DMS 273 (cell line): ENCODE results near the gene CFAP299.

Experiments
- DNase-seq: peaks from one replicate; lab custom pipeline; 2025; ENCODE audit not compliant: unreplicated experiment; lab: John Stamatoyannopoulos, UW

Gene CFAP299

DNA sequence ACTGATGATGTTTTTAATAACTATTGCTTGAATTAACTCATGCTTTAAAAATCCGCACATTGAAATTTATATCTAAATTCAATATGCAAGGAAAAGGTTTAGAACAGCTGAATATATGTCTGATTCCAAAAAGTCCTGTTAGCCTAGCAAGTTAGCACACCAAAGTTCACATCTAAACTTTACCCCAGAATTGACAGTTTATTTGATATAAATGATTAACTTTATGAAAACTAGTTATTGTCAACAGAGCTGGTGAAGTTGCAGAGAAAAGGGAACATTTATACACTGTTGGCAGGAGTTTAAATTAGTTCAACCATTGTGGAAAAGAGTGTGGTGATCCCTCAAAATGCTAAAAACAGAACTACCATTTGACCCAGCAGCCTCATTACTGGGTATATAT, 574.4 kb downstream of the CFAP299 start:
- DNase-seq: no peak

DNA sequence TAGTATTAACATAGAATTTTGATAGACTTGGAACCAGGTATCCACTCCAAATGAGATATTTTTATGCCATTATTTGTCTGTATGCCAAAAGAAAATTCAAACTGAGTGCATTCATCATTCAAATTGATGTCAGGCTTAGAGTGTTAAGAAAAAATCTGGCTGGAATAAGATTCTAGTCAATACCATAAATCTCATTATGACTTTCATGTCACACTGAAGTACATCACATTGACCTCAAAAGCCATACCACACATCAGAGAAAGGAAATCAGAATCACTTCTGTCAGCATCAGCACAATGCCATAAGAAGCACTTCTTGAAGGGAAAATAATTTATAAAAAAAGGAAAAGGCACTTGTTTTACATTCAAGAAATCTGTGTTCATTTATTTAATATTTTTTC, 575.9 kb downstream of the CFAP299 start:
- no peak for DNase-seq

DNA sequence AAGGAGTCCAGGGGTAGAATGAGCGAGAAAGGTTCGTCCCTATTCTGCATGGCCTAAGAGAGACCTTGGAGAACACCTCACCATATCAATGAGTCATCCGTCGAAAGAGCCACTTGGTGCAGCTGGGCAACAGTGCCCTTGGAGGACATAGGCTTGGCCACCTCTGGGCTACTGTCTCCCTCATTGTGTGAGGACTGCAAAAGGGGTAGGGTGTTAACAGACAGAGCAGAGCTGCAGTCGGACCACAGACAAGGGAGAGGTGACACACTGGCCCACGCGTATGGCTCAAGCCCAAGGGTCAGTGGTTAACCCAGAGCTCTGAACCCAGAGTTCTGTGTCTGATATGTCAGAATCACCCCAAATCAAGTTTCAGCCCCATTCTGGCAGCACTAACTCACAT, 576.8 kb downstream of the CFAP299 start:
- no peak for DNase-seq

DNA sequence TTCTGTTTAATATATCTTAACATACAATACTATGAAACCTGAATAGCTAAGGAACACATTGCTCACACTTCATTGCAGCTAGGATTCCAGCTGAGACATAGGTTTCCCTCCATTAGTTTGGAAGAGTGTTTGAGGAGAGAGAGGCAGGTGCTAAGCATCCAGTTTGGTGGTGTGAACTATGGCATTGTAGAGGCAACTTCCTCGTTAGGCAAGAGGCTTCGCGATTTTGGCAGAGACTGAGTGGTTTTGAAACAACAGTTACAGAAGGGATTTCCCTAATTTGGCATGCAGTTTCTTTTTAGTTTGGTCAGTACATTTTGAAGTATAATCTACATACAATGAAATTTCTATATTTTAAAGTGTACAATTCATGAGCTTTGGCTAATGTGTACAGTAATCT, 577.9 kb downstream of the CFAP299 start:
- no peak for DNase-seq

DNA sequence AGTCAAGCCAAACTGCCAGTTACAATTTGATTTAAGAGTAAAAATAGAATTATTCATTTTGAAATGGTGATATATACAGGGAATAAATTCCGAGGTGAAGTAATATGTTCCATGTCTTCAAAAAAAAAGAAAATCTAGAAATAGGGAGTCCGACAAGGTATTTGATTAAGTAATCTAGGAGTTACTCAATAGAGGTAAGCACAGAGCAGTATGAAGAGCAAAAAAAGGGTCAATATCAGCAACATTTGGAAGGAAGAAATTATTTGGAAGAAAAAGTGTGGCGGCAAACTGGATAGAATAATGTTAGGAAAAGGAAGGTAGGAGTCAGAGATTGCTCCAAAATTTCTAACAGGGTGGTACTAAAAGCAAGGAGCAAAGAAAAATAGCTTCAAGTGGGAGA, 581.2 kb downstream of the CFAP299 start:
- DNase-seq: no peak

DNA sequence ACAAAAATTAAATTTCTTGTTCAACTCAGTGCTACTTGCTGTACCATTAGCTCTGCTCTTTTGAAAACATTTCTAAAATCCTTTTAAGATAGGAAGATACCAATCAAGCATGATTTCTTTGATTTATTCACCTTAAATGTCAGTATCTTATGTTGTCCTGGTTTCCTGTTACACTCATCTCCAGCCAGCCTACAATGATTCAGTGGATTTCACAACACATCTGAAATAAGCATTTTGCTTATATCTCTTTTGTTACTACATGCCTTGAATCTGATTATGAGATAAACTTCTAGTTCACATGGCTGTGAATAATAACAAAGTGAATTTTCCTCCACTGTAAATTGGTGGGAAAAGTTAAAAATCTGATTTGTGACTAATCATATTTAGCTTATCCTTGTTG, 582.5 kb downstream of the CFAP299 start:
- DNase-seq: no peak

DNA sequence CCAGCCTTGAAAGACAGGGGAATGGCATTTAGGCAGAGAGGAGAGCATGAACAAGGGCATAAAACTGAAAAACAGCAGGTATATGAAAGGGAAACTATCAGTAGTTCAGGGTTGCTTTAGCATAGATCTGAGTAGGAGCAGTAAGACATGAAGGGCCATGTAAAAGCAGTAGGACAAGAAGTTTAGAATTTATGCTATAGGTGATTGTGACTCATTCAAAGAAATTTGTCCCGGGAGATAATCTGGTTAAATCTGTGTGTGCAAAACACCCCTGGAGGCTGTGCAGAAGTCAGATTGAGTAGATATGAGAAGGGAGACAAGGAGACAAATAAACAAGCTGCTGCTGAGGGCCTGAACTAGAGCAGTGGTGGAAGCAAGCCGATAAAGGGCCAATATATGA, 585.9 kb downstream of the CFAP299 start:
- no peak for DNase-seq

DNA sequence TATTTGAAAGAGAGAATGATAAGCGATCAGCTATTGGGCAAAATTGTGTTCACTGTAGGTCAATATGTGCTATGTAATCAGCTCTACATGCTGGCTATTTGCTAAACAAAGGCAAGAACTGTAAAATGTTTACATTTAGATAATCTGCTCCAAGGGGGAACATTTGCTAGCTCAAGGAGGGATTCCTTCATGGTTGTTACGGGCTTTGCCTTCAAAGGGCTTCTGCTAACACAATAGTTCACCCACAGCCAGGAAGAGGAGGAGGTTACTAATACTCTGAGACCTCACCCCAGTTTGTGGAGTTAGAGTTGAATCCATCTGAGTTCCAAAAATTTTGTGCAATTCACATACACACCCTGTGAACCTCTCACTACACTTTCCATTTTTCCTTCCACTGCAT, 587.4 kb downstream of the CFAP299 start:
- no peak for DNase-seq

DNA sequence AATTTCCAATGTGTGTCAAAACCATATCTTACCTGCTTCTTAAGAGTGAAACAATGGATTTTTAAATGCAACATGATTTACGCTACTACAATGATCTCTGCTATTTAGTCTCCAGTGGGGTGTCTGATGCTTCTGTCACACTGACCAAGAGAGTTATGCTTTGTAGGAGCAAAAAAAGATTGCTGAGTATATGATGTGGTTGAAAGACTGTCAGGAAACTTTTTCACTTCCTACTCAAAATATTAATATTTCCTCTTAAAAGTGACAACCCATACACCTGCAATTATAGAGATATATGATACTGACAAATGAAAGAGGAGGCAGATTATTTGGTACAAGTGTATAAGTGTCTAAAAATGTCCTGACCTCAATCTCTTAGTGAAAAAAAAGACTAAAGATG, 589.8 kb downstream of the CFAP299 start:
- DNase-seq: no peak

DNA sequence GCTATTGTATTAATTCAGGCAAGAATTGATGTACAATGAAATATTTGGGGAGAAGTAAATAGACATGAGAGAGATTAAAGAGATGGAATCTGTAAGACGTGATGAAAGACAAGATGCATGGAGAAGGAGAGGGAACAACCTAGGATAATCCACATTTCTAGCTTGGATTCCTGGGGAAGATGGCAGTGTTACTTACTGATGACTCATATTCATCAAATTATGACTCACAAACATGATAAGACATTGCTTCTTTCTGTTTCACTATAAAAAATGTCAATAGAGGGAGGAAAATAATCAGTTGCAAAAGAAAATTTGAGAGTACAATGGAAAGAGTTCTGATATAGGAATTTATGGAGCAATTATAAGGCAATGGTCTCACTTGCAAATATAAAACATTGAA, 590.9 kb downstream of the CFAP299 start:
- no peak for DNase-seq

DNA sequence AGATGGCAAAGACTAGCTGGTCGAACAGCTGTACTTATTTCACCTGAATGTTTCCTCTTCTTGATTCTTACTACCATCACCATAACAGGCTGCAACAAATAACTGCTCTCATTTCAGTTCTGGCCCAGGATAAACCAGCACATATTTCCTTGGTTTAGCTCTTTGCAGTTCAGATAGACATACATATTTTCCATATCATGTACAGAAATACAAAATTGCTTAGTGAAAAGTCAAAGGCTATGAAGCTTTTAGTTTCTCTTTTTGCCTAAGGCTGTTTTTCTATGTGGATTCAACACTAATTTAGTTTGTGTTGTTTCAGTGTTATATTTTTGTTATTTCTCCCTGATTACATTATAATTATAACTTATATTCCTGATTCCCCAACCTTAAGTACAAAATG, 591.4 kb downstream of the CFAP299 start:
- no peak for DNase-seq

DNA sequence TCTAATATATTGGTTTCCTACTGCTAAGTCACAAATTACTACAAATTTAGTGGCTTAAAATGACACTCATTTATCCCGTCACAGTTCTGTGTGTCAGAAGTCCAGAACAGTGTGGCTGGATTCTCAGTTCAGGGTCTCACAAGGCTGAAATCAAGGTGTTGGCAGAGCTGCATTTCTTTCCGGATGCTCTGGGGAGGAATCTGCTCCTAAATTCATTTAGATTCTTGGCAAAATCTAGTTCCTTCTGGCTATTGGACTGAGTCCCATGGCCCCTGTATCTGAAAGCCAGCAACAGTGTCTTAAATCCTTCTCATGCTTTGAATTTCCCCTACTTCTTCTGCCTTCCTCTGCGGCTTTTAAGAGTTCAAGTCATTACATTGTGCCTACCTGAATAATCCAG, 591.9 kb downstream of the CFAP299 start:
- DNase-seq: no peak

DNA sequence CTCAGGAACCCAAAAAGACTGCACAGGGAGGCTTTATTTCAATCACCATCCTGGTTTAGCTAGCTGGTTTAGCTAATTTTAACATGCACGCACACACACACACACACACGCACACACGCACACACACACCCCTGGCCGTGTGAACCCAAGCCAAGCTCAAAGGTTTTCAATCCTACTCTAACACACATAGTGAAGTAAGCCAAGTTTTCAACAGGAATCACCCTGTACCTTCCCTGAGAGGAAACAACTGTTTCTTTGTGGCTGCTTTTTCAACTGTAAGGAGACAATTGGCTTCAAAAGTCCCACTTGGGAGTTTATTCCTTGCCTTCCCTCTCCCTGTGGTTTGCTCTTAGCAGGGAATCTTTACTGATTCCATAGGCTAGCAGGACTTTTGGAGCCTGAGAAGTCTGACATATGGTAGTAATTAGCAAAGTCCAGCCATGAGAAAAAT, 596.1 kb downstream of the CFAP299 start:
- DNase-seq: no peak

DNA sequence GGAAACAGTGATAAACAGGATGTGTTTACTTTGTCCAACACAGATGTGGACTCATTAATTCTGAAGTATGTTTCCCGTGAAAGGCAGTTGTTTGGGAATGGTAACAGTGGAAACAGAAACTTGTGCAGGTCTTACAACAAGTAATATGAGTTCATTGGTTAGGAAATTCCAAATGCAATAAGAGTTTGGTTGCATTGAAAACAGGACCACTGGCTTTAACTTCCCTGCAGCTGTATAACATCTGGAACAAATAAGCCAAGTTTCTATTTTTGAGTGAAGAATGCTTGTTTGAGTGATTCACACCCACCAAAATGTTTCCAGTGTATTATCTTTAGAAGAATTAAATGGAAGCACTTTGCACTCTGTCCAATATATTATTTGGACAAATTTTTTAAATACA, 612.6 kb downstream of the CFAP299 start:
- no peak for DNase-seq

DNA sequence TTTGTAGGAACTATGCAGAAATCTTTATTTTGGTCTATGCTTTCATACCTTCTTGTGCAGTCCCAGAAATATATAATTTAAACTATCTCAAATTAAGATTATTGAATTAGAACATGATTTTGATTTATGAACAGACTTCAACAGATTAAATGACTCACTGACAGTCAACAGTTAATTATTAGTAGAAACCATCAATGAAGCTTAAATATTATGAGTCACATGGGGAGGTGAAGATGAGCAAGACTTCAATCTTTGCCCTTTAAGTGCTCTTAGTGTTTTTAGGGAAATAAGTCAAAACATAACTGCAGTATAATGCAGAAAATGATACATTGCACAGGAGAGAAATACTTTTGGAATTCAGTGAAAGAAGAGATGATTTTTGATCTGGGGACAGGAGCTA, 613.5 kb downstream of the CFAP299 start:
- DNase-seq: no peak

DNA sequence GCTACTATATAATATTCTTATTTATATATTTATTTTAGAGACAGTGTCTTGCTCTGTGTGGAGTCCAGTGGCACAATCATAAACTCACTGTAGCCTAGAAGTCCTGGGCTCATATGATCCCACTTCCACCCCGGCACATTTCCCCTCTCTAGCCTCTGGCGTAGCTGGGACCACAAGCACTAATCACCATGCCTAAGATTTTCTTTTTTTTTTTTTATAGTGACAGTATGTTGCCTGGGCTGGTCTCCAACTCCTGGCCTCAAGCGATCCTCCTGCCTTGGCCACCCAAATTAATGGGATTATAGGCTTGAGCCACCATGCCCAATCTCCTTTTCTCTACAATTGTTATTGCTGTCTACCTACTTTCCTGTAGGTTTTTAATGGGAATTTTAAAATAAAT, 620.9 kb downstream of the CFAP299 start:
- no peak for DNase-seq

DNA sequence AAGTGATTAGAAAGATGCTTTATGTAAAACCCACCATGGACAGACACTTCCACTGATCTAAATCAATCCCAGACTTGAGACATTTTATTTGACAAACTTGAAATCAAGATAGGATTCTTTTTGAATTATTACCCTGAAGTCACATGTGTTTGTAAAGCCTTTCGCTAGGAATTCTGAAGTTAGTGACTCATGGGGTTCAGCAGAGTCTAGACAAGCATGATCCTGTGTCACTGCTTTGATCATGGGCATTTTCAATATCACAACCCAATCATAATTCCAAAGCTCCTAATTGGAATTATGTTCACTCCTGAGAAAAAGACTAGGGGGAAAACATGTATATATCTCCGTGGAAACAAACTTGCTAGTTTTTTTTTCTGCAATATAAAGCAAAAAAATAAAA, 627.5 kb downstream of the CFAP299 start:
- DNase-seq: no peak

DNA sequence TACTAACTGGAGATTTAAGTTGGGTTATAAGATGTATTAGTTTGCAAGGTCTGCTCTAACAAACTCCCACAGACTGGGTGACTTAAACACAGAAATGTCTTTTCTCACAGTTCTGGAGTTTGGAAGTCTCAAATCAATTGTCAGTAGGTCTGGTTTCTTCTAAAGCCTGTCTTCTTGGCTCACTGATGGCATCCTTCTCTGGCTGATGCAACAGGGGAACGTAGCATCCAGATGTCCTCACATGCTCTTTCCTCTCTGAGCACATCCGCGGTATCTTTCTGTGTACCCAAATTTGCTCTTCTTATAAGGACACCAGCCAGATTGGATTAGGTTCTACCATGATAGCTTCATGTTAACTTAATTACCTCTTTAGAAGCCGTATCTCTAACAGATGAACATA, 631.8 kb downstream of the CFAP299 start:
- no peak for DNase-seq

DNA sequence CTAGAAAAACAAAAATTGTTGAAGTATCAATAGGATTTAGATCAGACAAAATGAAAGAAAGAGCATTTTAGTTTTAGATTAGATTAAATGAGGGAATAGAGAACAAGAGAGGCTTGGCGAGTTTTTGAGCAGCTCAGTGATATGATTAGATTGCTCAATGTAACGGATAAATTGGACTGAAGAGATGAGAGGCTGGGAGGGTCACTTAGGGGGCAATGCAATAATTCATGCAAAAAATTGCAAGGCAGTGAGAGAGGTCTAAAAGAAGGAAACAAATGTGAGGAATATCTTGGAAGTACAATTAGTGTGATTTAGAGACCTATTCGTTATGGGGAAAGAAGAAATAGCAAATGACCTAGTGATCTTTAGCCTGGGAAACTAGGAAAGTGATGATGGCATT, 644.7 kb downstream of the CFAP299 start:
- no peak for DNase-seq

DNA sequence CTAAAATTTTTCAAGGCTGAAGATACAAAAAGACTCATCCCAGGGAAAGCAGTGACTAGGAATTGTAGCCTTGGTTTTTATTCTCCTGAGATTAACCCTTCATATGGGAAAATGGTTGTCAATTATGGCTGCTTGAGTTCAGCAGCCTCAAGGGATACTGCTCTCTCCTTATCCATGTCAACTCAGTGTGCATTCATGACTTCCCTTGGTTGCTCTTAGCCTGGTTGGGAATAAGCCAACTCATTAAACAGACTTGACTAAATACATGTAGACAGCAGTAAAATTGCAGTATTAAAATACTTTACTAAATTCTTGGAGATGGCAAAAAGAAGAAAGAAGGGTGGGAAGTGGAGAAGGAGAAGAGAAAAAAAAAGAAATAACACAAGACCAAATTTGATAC, 650.5 kb downstream of the CFAP299 start:
- no peak for DNase-seq

DNA sequence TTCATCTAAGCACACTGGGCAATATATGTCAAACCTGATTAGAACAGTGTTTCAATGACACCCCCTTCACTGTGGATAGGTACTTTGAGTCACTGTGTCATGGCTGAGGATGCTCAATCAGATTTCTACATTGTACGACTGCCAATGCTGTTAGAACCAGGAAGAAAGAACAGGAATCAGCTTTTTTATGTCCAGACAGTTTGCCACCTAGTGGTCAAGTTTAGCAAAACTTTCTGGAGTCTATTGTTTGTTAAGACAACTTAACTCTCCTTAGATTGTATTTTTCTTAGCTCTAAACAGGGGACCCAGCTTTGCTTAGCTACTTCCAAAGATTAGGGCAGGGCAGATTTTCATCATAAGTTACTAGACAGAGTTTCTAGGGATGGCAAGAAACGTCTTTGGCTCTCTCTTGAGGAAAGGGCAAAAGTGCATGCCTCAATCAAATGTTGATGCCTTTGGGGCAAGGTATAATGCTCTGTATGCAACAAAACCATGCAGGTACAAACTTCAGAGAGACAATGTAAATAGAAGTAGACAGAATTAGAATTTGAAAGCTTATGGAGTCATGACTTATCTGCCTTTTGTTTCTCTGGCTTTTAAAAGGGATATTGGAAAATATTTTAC, 654.5 kb downstream of the CFAP299 start:
- DNase-seq: peak; percentile 63

DNA sequence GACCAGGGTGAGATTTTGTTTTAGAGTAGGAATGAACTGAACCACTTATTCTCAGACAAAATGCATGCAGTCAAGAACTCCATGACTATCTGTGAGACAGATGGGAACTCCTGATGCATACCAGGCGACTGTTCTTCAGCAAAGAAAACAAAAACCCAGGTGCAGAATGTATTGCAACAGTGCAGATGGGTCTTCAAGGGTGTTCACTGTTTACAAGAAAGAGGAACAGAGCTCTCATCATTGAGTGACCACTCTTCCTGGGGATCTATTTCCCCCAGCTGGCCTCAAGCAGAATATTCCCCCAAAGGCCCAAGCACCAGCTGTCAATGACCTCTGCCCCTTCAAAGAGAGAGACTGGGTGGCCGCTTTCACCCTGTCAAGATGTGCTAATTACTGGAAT, 655.3 kb downstream of the CFAP299 start:
- no peak for DNase-seq

DNA sequence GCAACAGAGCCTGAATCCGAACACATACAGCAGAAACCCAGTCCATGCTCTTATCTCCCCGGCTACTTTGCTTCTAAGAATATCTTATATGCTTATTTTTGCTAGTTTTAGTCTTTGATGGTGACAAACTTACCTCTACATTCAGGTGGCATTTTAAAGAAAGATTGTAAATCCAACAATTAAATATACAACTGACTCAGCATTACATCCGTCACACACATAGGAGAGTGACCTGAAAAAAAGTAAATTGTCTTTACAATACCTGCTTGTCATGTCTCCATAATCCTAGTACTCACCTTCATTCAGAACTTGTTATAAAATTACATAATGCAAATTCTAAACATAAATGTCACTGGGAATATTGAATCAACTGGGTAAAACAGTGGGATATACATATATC, 664.4 kb downstream of the CFAP299 start:
- DNase-seq: no peak
